HepG2 (cell line): ENCODE results near the gene DVL3. TPM values are rescaled to one million over a fixed set of nuclear protein-coding genes. Genes with fewer than 3 reads are reported as not detected.

Source experiments
- CHCHD3 ChIP-seq: sonication (generic); formaldehyde crosslinking; IDR thresholded peaks from 2 replicates; pipeline ENCODE4 v1.8.0; 2022; ENCODE audit warnings: mild to moderate bottlenecking, missing genetic modification reagents, moderate library complexity
- FOXO1 ChIP-seq: sonication (generic); formaldehyde crosslinking; IDR thresholded peaks from 2 replicates; pipeline ENCODE4 v1.4.0; 2020; ENCODE audit warnings: missing genetic modification reagents
- HMG20B ChIP-seq: conservative IDR thresholded peaks from 2 replicates; pipeline ENCODE4 v1.6.1; 2016; ENCODE audit warnings: missing genetic modification reagents, missing compliant biosample characterization
- MTA1 ChIP-seq: sonication (generic); formaldehyde crosslinking; IDR thresholded peaks from 2 replicates; pipeline ENCODE4 v1.4.0; 2020; ENCODE audit warnings: missing genetic modification reagents, mild to moderate bottlenecking, borderline replicate concordance
- RELA ChIP-seq: sonication (generic); formaldehyde crosslinking; IDR thresholded peaks from 2 replicates; pipeline ENCODE4 v1.4.0; 2020; ENCODE audit warnings: missing genetic modification reagents
- RFXAP ChIP-seq: sonication (generic); formaldehyde crosslinking; IDR thresholded peaks from 2 replicates; pipeline ENCODE4 v1.4.0; 2020; ENCODE audit warnings: missing genetic modification reagents, borderline replicate concordance
- SIX4 ChIP-seq: sonication (generic); formaldehyde crosslinking; IDR thresholded peaks from 2 replicates; pipeline ENCODE4 v1.4.0; 2020; ENCODE audit warnings: missing genetic modification reagents
- SMARCE1 ChIP-seq: fragments of 450-650 bp; IDR thresholded peaks from 2 replicates; pipeline ENCODE4 v1.6.1; 2017; ENCODE audit warnings: borderline replicate concordance
- SNRNP70 ChIP-seq: fragments of 200-400 bp; formaldehyde crosslinking; IDR thresholded peaks from 2 replicates; pipeline ENCODE4 v1.6.1; 2017; ENCODE audit warnings: mild to moderate bottlenecking, low read depth, low read length, moderate library complexity
- SOX13 ChIP-seq, 3 experiments: fragments of 450-650 bp in 1 of 3; sonication (generic) in 1 of 3; formaldehyde crosslinking in 1 of 3; IDR thresholded peaks in 2 of 3; conservative IDR thresholded peaks in 1 of 3; 2 replicates each; pipeline versions ENCODE4 v1.5.0 to v1.6.1; 2016 to 2020; ENCODE audit warnings: antibody characterized with exemption in 1 of 3, mild to moderate bottlenecking in 1 of 3, missing compliant biosample characterization in 1 of 3, missing genetic modification reagents in 1 of 3, moderate library complexity in 1 of 3
- SPEN ChIP-seq: sonication (generic); formaldehyde crosslinking; IDR thresholded peaks from 2 replicates; pipeline ENCODE4 v1.5.1; 2020; ENCODE audit warnings: low read depth, mild to moderate bottlenecking, missing genetic modification reagents
- TRIM24 ChIP-seq: sonication (generic); formaldehyde crosslinking; IDR thresholded peaks from 2 replicates; pipeline ENCODE4 v1.8.0; 2022; ENCODE audit warnings: mild to moderate bottlenecking, missing genetic modification reagents
- ZIK1 ChIP-seq: sonication (generic); formaldehyde crosslinking; IDR thresholded peaks from 2 replicates; pipeline ENCODE4 v1.5.0; 2020; ENCODE audit warnings: mild to moderate bottlenecking, low read depth, missing genetic modification reagents, borderline replicate concordance
- ZNF10 ChIP-seq: sonication (generic); formaldehyde crosslinking; IDR thresholded peaks from 2 replicates; pipeline ENCODE4 v1.4.0; 2020; ENCODE audit warnings: mild to moderate bottlenecking, low read depth, missing genetic modification reagents, borderline replicate concordance
- ZNF124 ChIP-seq: sonication (generic); formaldehyde crosslinking; IDR thresholded peaks from 2 replicates; pipeline ENCODE4 v1.4.0; 2020; ENCODE audit warnings: missing genetic modification reagents
- ZNF230 ChIP-seq: sonication (generic); formaldehyde crosslinking; IDR thresholded peaks from 2 replicates; pipeline ENCODE4 v1.4.0; 2020; ENCODE audit warnings: mild to moderate bottlenecking, missing genetic modification reagents
- ZNF3 ChIP-seq: IDR thresholded peaks from 2 replicates; pipeline ENCODE4 v1.7.0; 2017; ENCODE audit warnings: inconsistent platforms
- ZNF331 ChIP-seq: sonication (generic); formaldehyde crosslinking; IDR thresholded peaks from 2 replicates; pipeline ENCODE4 v1.4.0; 2020; ENCODE audit warnings: missing genetic modification reagents
- ZNF563 ChIP-seq: sonication (generic); formaldehyde crosslinking; IDR thresholded peaks from 2 replicates; pipeline ENCODE4 v1.8.0; 2022; ENCODE audit warnings: mild to moderate bottlenecking, moderate library complexity, missing genetic modification reagents
- ZNF589 ChIP-seq: sonication (generic); formaldehyde crosslinking; conservative IDR thresholded peaks from 2 replicates; pipeline ENCODE4 v1.8.0; 2022; ENCODE audit warnings: mild to moderate bottlenecking, moderate library complexity, missing genetic modification reagents
- ZNF713 ChIP-seq: sonication (generic); formaldehyde crosslinking; IDR thresholded peaks from 2 replicates; pipeline ENCODE4 v1.4.0; 2020; ENCODE audit warnings: mild to moderate bottlenecking, missing genetic modification reagents
- polyA plus RNA-seq, 8 experiments: library from polyadenylated mRNA; depleted of rRNA in 3 of 8; stranded (reverse) in 7 of 8; unstranded in 1 of 8; fragments of >200 nt; fragmentation: Illumina TruSeq in 4 of 8; extraction: Trizol in 4 of 8; gene quantifications; 2 replicates each; pipeline versions ENCODE4 v1.2.1 to v1.2.3, GENCODE V29; 2011 to 2016; ENCODE audit warnings: low read depth in 4 of 8, missing spikeins in 1 of 8, mixed read lengths in 1 of 8; ENCODE audit not compliant: insufficient read depth in 1 of 8
- total RNA-seq, 5 experiments: library from RNA; depleted of rRNA; stranded (reverse); fragments of >200 nt; fragmentation: Illumina TruSeq; extraction: Trizol; gene quantifications; 2 replicates each; pipeline ENCODE4 v1.2.3, GENCODE V29; 2016; ENCODE audit warnings: low read depth in 1 of 5
- TF ChIP-seq, protein P1 (sequence below): fragments of 450-650 bp; IDR thresholded peaks from 2 replicates; pipeline ENCODE4 v1.6.1; 2016
- TF ChIP-seq, protein P2 (sequence below): sonication (generic); formaldehyde crosslinking; IDR thresholded peaks from 2 replicates; pipeline ENCODE4 v1.4.0; 2020; ENCODE audit warnings: mild to moderate bottlenecking, missing genetic modification reagents
- TF ChIP-seq, protein P3 (sequence below): sonication (generic); formaldehyde crosslinking; IDR thresholded peaks from 2 replicates; pipeline ENCODE4 v1.4.0; 2020; ENCODE audit warnings: missing genetic modification reagents
- TF ChIP-seq, protein P4 (sequence below): sonication (generic); formaldehyde crosslinking; IDR thresholded peaks from 2 replicates; pipeline ENCODE4 v1.4.0; 2020; ENCODE audit warnings: mild to moderate bottlenecking, low read depth, missing genetic modification reagents

DVL3 gene
- total and polyA plus RNA-seq, 2 of the 13 experiments (the other 11 are each of a cell fraction or from before 2014, with no cell fraction given): 29.0 to 36.1 TPM

DNA sequence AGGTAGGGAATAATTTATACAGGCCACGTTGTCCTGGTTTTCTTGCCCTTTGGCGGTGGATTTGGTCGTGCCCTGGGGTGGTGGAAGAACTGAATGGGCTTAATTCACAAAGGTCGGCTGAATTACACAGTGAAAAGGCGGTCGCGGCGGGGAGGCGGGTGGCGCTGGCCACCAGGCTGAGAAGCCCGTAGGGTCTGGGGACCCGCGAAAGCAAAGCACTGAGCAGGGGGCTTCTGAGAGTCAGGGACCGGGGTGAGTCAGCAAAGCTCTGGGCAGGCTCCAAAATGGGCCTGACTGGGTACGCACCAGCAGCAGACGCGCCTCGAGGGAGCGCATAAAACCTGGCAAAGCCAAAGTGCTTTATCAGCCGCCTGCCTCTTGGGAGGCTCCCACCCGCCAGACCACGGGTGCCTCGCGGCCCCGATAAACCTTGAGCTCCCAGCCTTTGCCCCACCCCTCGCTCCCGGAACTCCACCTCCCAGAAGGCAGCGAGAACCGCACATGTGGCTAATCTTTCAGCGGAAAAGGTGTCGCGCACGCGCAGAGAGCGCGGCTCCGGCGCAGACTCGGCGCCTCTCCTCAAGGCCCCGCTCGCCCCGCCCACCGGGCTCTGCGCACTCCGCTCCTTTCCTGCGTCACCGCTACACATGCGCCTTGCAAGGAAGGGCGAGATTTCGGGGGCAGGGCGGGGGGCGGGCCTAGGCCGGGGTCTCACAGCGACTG, 30.4 kb downstream of the DVL3 start (continued):
- TF ChIP-seq, protein P1, sequence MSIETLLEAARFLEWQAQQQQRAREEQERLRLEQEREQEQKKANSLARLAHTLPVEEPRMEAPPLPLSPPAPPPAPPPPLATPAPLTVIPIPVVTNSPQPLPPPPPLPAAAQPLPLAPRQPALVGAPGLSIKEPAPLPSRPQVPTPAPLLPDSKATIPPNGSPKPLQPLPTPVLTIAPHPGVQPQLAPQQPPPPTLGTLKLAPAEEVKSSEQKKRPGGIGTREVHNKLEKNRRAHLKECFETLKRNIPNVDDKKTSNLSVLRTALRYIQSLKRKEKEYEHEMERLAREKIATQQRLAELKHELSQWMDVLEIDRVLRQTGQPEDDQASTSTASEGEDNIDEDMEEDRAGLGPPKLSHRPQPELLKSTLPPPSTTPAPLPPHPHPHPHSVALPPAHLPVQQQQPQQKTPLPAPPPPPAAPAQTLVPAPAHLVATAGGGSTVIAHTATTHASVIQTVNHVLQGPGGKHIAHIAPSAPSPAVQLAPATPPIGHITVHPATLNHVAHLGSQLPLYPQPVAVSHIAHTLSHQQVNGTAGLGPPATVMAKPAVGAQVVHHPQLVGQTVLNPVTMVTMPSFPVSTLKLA: peak; percentile 74
- TF ChIP-seq, protein P2, sequence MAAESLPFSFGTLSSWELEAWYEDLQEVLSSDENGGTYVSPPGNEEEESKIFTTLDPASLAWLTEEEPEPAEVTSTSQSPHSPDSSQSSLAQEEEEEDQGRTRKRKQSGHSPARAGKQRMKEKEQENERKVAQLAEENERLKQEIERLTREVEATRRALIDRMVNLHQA (CRISPR knock-in tag): no peak
- TF ChIP-seq, protein P3, sequence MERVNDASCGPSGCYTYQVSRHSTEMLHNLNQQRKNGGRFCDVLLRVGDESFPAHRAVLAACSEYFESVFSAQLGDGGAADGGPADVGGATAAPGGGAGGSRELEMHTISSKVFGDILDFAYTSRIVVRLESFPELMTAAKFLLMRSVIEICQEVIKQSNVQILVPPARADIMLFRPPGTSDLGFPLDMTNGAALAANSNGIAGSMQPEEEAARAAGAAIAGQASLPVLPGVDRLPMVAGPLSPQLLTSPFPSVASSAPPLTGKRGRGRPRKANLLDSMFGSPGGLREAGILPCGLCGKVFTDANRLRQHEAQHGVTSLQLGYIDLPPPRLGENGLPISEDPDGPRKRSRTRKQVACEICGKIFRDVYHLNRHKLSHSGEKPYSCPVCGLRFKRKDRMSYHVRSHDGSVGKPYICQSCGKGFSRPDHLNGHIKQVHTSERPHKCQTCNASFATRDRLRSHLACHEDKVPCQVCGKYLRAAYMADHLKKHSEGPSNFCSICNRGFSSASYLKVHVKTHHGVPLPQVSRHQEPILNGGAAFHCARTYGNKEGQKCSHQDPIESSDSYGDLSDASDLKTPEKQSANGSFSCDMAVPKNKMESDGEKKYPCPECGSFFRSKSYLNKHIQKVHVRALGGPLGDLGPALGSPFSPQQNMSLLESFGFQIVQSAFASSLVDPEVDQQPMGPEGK (CRISPR knock-in tag): peak; percentile 49; the same call in 1 of the 2 replicates
- no peak for TF ChIP-seq ZNF230
- TF ChIP-seq MTA1 (CRISPR knock-in tag): no peak
- TF ChIP-seq ZNF10: no peak
- no peak for TF ChIP-seq RFXAP (CRISPR knock-in tag)
- no peak for TF ChIP-seq ZNF563
- TF ChIP-seq SNRNP70: no peak
- no peak for TF ChIP-seq SMARCE1
- no peak for TF ChIP-seq HMG20B (CRISPR knock-in tag)
- no peak for TF ChIP-seq RELA (CRISPR knock-in tag)
- TF ChIP-seq ZIK1 (CRISPR knock-in tag): 0 out of 2 replicates have a peak, but pooled peaks have one; percentile 58
- TF ChIP-seq FOXO1 (CRISPR knock-in tag): no peak
- TF ChIP-seq TRIM24 (CRISPR knock-in tag): no peak
- TF ChIP-seq SIX4: peak; percentile 16; the same call in 1 of the 2 replicates
- TF ChIP-seq CHCHD3 (CRISPR knock-in tag): no peak
- peak; percentile 56; the same call in 1 of the 2 replicates for TF ChIP-seq SPEN (CRISPR knock-in tag)
- peak; percentile 76 for TF ChIP-seq ZNF331 (CRISPR knock-in tag)
- no peak for TF ChIP-seq SOX13 (IDR thresholded peaks at IDR 0.05)
- 0 out of 4 replicates have a peak, but pooled peaks of 1 of the 2 experiments have one; percentile 3 for TF ChIP-seq SOX13 (CRISPR knock-in tag; conservative IDR thresholded peaks at IDR 0.05 in 1 of 2, IDR thresholded peaks at IDR 0.05 in 1 of 2)
- no peak for TF ChIP-seq ZNF124 (CRISPR knock-in tag)
- TF ChIP-seq, protein P4, sequence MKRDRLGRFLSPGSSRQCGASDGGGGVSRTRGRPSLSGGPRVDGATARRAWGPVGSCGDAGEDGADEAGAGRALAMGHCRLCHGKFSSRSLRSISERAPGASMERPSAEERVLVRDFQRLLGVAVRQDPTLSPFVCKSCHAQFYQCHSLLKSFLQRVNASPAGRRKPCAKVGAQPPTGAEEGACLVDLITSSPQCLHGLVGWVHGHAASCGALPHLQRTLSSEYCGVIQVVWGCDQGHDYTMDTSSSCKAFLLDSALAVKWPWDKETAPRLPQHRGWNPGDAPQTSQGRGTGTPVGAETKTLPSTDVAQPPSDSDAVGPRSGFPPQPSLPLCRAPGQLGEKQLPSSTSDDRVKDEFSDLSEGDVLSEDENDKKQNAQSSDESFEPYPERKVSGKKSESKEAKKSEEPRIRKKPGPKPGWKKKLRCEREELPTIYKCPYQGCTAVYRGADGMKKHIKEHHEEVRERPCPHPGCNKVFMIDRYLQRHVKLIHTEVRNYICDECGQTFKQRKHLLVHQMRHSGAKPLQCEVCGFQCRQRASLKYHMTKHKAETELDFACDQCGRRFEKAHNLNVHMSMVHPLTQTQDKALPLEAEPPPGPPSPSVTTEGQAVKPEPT (CRISPR knock-in tag): no peak; the same call in 1 of the 2 replicates
- no peak for TF ChIP-seq ZNF589
- TF ChIP-seq ZNF3: no peak; the same call in 1 of the 2 replicates
- TF ChIP-seq ZNF713 (CRISPR knock-in tag): no peak
